22Rv1 (cell line): ENCODE measurements around the gene RBSN.

ENCODE experiments used
- H3K27ac ChIP-seq: fragments of 450-650 bp; 2 replicates; pipeline ENCODE4 v1.5.1; 2017
- CTCF ChIP-seq: fragments of 450-650 bp; IDR thresholded peaks from 2 replicates; pipeline ENCODE4 v1.5.1; 2017; ENCODE audit warnings: mild to moderate bottlenecking
- ZFX ChIP-seq: fragments of 450-650 bp; IDR thresholded peaks from 2 replicates; pipeline ENCODE4 v1.6.1; 2017; ENCODE audit warnings: antibody characterized with exemption, borderline replicate concordance

Gene RBSN

DNA sequence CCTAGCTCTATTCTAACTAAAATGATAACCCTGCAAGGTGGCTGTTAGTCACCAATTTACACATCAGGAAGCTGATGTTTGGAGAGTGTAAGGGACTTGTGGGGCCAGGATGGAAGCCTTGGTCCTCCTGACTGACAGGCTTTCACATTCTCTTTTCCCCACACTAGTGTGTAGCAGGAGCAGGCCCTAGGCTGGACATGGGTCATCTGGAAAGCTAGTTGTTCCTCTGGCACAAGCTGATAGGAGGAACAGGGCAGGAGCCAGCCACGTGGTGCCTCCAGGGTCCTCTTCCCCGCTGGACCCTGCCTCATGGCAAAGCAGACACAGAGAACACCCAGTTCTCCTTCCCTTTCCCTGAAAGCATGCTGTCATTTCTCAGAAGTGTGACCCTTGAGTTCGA, 18.1 kb upstream of the RBSN start:
- H3K27ac ChIP-seq: no peak overlapping the region
- no peak for TF ChIP-seq CTCF
- TF ChIP-seq ZFX: no peak

GRCh38 chr3:15116032-15116669, 17.2 kb upstream of the RBSN start:
- no peak overlapping the region for H3K27ac ChIP-seq
- TF ChIP-seq CTCF (no peak), ZFX (no peak)

- no peak for TF ChIP-seq ZFX
- no peak overlapping the region for H3K27ac ChIP-seq
These were observed 15.8 kb upstream of the RBSN start for GRCh38 chr3:15114466-15115358.

DNA sequence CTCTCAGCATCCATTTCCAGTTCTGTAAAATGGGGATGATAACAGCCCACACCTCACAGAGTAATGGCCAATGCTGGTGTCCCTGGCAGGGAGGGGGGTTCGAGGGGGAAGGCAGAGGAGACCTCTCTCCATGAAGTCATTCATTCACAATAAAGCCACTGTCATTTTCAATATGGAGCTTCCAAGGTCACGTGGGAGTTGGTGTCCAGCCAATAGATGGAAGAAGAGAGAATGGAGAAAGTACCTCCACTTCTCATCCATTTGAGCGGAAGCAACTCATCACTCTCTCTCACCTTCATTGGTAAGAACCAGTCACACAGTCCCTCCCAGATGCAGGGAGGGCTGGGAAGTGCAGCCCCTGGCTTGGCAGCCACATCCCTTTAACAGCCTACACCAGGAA, 14.9 kb upstream of the RBSN start:
- TF ChIP-seq CTCF (no peak), ZFX (no peak)

DNA sequence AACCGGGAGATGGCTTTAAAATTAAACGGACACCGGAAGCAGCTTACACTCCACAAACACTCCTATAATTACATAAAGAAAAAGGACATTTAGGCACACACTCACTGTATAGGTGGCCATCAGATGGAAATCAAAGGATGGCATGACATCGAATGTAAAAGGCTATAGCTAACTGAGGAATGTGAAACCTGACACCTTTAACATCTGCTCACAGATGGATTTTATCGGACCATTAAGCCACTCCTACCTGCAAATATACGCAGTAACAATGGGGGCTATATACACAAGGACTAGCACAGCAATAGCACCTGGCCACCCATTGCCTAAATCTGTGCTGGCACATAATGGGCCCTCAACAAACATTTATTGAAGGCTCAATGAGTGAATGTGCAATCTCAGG, 14.5 kb upstream of the RBSN start:
- no peak overlapping the region for H3K27ac ChIP-seq
- TF ChIP-seq ZFX (no peak), CTCF (no peak)

More for the DNA sequence above, 14.9 kb upstream of the RBSN start:
- H3K27ac ChIP-seq: no peak overlapping the region

- TF ChIP-seq CTCF: no peak
- no peak for TF ChIP-seq ZFX
- H3K27ac ChIP-seq: no peak overlapping the region
These were observed 13.1 kb upstream of the RBSN start for GRCh38 chr3:15112011-15112410.

GRCh38 chr3:15110206-15110605, 11.3 kb upstream of the RBSN start:
- TF ChIP-seq ZFX (no peak), CTCF (no peak)
- no peak overlapping the region for H3K27ac ChIP-seq
